KMS-11 (cell line): ENCODE data around the gene SC5D.

Experiments used
- H2AFZ ChIP-seq: fragments of 200-600 bp; sonication (generic); 2 replicates; pipeline ENCODE4 v1.6.1; 2016; ENCODE audit warnings: antibody characterized with exemption, mixed run types, low read depth
- H3K27ac ChIP-seq: fragments of 200-600 bp; sonication (generic); 2 replicates; pipeline ENCODE4 v1.6.1; 2016; ENCODE audit warnings: mild to moderate bottlenecking, mixed run types
- H3K27me3 ChIP-seq: fragments of 200-600 bp; sonication (generic); 2 replicates; pipeline ENCODE4 v1.6.1; 2017; ENCODE audit warnings: mild to moderate bottlenecking, low read depth, mixed run types, moderate library complexity; ENCODE audit not compliant: insufficient read depth
- H3K36me3 ChIP-seq: fragments of 200-600 bp; sonication (generic); 2 replicates; pipeline ENCODE4 v1.6.1; 2017; ENCODE audit warnings: mild to moderate bottlenecking, mixed run types; ENCODE audit not compliant: insufficient read depth
- H3K4me1 ChIP-seq: fragments of 200-600 bp; sonication (generic); 2 replicates; pipeline ENCODE4 v1.6.1; 2016; ENCODE audit warnings: mild to moderate bottlenecking, low read depth, mixed run types; ENCODE audit not compliant: poor library complexity, severe bottlenecking
- H3K4me2 ChIP-seq: fragments of 200-600 bp; sonication (generic); 2 replicates; pipeline ENCODE4 v1.7.0; 2016; ENCODE audit warnings: mild to moderate bottlenecking, mixed run types
- H3K4me3 ChIP-seq: fragments of 200-600 bp; sonication (generic); IDR thresholded peaks from 2 replicates; pipeline ENCODE4 v1.6.1; 2017; ENCODE audit warnings: low read depth, low read length, mixed read lengths; ENCODE audit not compliant: insufficient read depth
- H3K79me2 ChIP-seq: fragments of 200-600 bp; sonication (generic); 2 replicates; pipeline ENCODE4 v1.6.1; 2016; ENCODE audit warnings: low read depth, mixed run types; ENCODE audit not compliant: insufficient read depth
- H3K9ac ChIP-seq: fragments of 200-600 bp; sonication (generic); 2 replicates; pipeline ENCODE4 v1.6.1; 2016; ENCODE audit warnings: mild to moderate bottlenecking, mixed run types
- H4K20me1 ChIP-seq: fragments of 200-600 bp; sonication (generic); 2 replicates; pipeline ENCODE4 v1.6.1; 2016; ENCODE audit warnings: mild to moderate bottlenecking, mixed run types; ENCODE audit not compliant: insufficient read depth
- CTCF ChIP-seq: fragments of 200-600 bp; sonication (generic); conservative IDR thresholded peaks from 2 replicates; pipeline ENCODE4 v1.6.1; 2017; ENCODE audit warnings: low read depth, mild to moderate bottlenecking, antibody characterized with exemption, low read length, moderate library complexity, mixed read lengths

Gene SC5D

GRCh38 chr11:121351083-121351630 is 58.6 kb downstream of the SC5D start:
- H3K27me3 ChIP-seq: no peaks in the 10 kb centered on the region
- H2AFZ ChIP-seq: no peak overlapping the region
- TF ChIP-seq CTCF: no peak
- no peak overlapping the region for H3K27ac ChIP-seq
- no peak overlapping the region for H3K4me3 ChIP-seq
- H4K20me1 ChIP-seq: no peaks in the 10 kb centered on the region
- H3K36me3 ChIP-seq: no peaks in the 10 kb centered on the region
- no peak overlapping the region for H3K9ac ChIP-seq
- no peaks in the 10 kb centered on the region for H3K79me2 ChIP-seq
- H3K4me2 ChIP-seq: no peak overlapping the region
- H3K4me1 ChIP-seq: no peaks in the 10 kb centered on the region

- H3K4me3 ChIP-seq: no peak overlapping the region
- H4K20me1 ChIP-seq: no peaks in the 10 kb centered on the region
- no peak for TF ChIP-seq CTCF
- H3K79me2 ChIP-seq: no peaks in the 10 kb centered on the region
- no peaks in the 10 kb centered on the region for H3K27me3 ChIP-seq
- H3K4me1 ChIP-seq: no peaks in the 10 kb centered on the region
- H3K9ac ChIP-seq: no peak overlapping the region
- H3K36me3 ChIP-seq: no peaks in the 10 kb centered on the region
- H3K27ac ChIP-seq: no peak overlapping the region
- H2AFZ ChIP-seq: no peak overlapping the region
- no peak overlapping the region for H3K4me2 ChIP-seq
Measured at GRCh38 chr11:121352251-121352891, 59.8 kb downstream of the SC5D start.

GRCh38 chr11:121354192-121354591 is 61.6 kb downstream of the SC5D start:
- no peaks in the 10 kb centered on the region for H3K27me3 ChIP-seq
- no peak for TF ChIP-seq CTCF
- no peak overlapping the region for H2AFZ ChIP-seq
- no peaks in the 10 kb centered on the region for H3K36me3 ChIP-seq
- H3K9ac ChIP-seq: no peak overlapping the region
- H3K4me2 ChIP-seq: no peak overlapping the region
- no peaks in the 10 kb centered on the region for H4K20me1 ChIP-seq
- no peaks in the 10 kb centered on the region for H3K4me1 ChIP-seq
- no peak overlapping the region for H3K27ac ChIP-seq
- H3K79me2 ChIP-seq: no peaks in the 10 kb centered on the region
- no peak overlapping the region for H3K4me3 ChIP-seq

GRCh38 chr11:121356357-121356756 is 63.8 kb downstream of the SC5D start:
- no peaks in the 10 kb centered on the region for H3K27me3 ChIP-seq
- no peak for TF ChIP-seq CTCF

More at GRCh38 chr11:121356357-121356756, 63.8 kb downstream of the SC5D start:
- no peak overlapping the region for H3K9ac ChIP-seq
- no peak overlapping the region for H2AFZ ChIP-seq
- no peaks in the 10 kb centered on the region for H4K20me1 ChIP-seq
- no peaks in the 10 kb centered on the region for H3K4me1 ChIP-seq
- no peaks in the 10 kb centered on the region for H3K79me2 ChIP-seq
- no peaks in the 10 kb centered on the region for H3K36me3 ChIP-seq
- no peak overlapping the region for H3K27ac ChIP-seq
- H3K4me2 ChIP-seq: no peak overlapping the region
- H3K4me3 ChIP-seq: no peak overlapping the region
